Aorta (tissue), 5 donors: ENCODE data around the gene FAM118B. TPM values are rescaled to one million over a fixed set of nuclear protein-coding genes. Genes with fewer than 3 reads are reported as not detected.
A peak's percentile ranks its signal among the peaks of the same experiment; 100 is the strongest.

ENCODE experiments used
- ATAC-seq: fragments of 200-7000 bp; cut with Tn5 transposase; one replicate; pipeline ENCODE4 v1.9.1; 2022; ENCODE audit warnings: moderate library complexity; ENCODE audit not compliant: low FRiP score
- DNase-seq, 2 donors: peaks; one replicate each; pipeline ENCODE4 v3.0.0-alpha.2; 2020
- H3K27ac ChIP-seq, 2 donors: one replicate each; pipeline ENCODE4 v1.5.1; 2013; ENCODE audit warnings: low read length in 2 of 2, mild to moderate bottlenecking in 2 of 2, moderate library complexity in 2 of 2, control low read depth in 1 of 2, inconsistent platforms in 1 of 2, low read depth in 1 of 2
- H3K27me3 ChIP-seq, 2 donors: one replicate each; pipeline ENCODE4 v1.6.1; 2013; ENCODE audit warnings: control low read depth in 1 of 2, low read length in 1 of 2, mild to moderate bottlenecking in 1 of 2, moderate library complexity in 1 of 2; ENCODE audit not compliant: insufficient read depth in 2 of 2, control insufficient read depth in 1 of 2
- H3K36me3 ChIP-seq, 2 donors: one replicate each; pipeline ENCODE4 v1.6.1; 2013; ENCODE audit warnings: control low read depth in 1 of 2, low read length in 1 of 2, mild to moderate bottlenecking in 1 of 2; ENCODE audit not compliant: insufficient read depth in 2 of 2, control insufficient read depth in 1 of 2
- H3K4me1 ChIP-seq, 2 donors: one replicate each; pipeline ENCODE4 v1.6.1; 2013; ENCODE audit warnings: low read length in 2 of 2, control low read depth in 1 of 2, mild to moderate bottlenecking in 1 of 2, moderate library complexity in 1 of 2; ENCODE audit not compliant: insufficient read depth in 2 of 2, control insufficient read depth in 1 of 2
- H3K4me3 ChIP-seq, 2 donors: one replicate each; pipeline ENCODE4 v1.5.1; 2013; ENCODE audit warnings: low read length in 2 of 2, control low read depth in 1 of 2, mild to moderate bottlenecking in 1 of 2
- H3K9me3 ChIP-seq: one replicate; pipeline ENCODE4 v1.6.1; 2013; ENCODE audit warnings: mild to moderate bottlenecking, low read length; ENCODE audit not compliant: control insufficient read depth
- WGBS, 2 donors: extraction: QIAGEN DNeasy Blood & Tissue Kit; methylation state at CpG; one replicate each; pipeline ENCODE4 v1.1.7; 2013; 5-methylcytosine and 5-hydroxymethylcytosine counted together
- intact Hi-C, 2 donors: fragments of 100-400 bp; cut with DNase I; formaldehyde crosslinking; loops; one replicate each; pipeline versions ENCODE4 v1.14.2 to v1.15.0; 2022
- polyA plus RNA-seq, 2 donors: library from polyadenylated mRNA; stranded (reverse); fragments of 200-250 nt; gene quantifications; one replicate each; pipeline ENCODE4 v1.2.3, GENCODE V29; 2013
- total RNA-seq, 2 donors: library from RNA; stranded (reverse); fragmentation: NEBNext Ultra II Directional; extraction: Animal tissue kit (Norgen Biotek cat#: 25700); gene quantifications; one replicate each; pipeline ENCODE4 v1.2.1, GENCODE V29; 2021
- donor health status: healthy with polysubstance abuse.
- donor health status: Bipolar disorder and iron deficiency.
- donor health status: DM: no; HTN: no; CAD: no.
- donor health status: DM: no; HTN: no; CAD: no.
- donor health status: DM: yes; HTN: yes; CAD: no.

Gene FAM118B
- total and polyA plus RNA-seq, 4 donors: 11.9 to 21.9 (median 16.6) TPM

DNA sequence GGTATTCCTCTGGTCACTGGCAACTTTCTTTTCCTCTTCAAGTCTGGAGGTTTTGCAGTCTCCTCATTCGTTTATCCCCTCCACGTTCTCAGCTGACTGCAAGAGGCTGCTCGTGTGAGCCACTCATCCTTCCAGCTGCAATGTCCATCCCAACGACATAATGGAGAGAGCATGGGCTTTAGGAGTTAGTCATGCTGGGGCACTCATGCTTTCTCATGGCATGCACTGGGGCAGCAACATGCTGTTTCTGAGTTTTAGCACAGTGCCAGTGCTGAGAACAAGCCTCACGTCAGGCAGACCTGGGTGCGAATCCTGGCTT lies 99.4 kb downstream of the FAM118B start:
- Histone ChIP-seq H3K4me3 (no peak overlapping the region), H3K27ac (no peak overlapping the region), H3K9me3 (no peaks in the 10 kb centered on the region), H3K27me3 (no peaks in the 10 kb centered on the region), H3K36me3 (no peaks in the 10 kb centered on the region), H3K4me1 (no peaks in the 10 kb centered on the region)
- ATAC-seq (no peak), DNase-seq (peak in 1 of 2 donors; percentile 17)
- intact Hi-C loops: loop anchor here (1.0 to 10.0 kb wide), 4 partner anchors 36 to 170 kb away; no protein-coding TSS in a partner anchor
- 51 to 58% methylated on average over 6 of the region's 6 CpGs for WGBS, 2 donors

- WGBS, 2 donors: 93 to 96% methylated on average over 14 of the region's 14 CpGs
- no peak overlapping the region for H3K4me3 ChIP-seq
- no peak overlapping the region for H3K27ac ChIP-seq
- DNase-seq: peak in 1 of 2 donors; percentile 38
- no peaks in the 10 kb centered on the region for H3K9me3 ChIP-seq
- intact Hi-C loops: loop anchor here in 1 of 2 donors (2.0 to 10.0 kb wide), 3 partner anchors 36 to 169 kb away; no protein-coding TSS in a partner anchor
- H3K27me3 ChIP-seq: no peaks in the 10 kb centered on the region
- ATAC-seq: no peak
- no peaks in the 10 kb centered on the region for H3K36me3 ChIP-seq
- H3K4me1 ChIP-seq: no peaks in the 10 kb centered on the region
These were observed 100.1 kb downstream of the FAM118B start for GRCh38 chr11:126311401-126312291.

Other genes starting within 250 kb of the FAM118B start
- 10 to 100 TPM in 1 of 2 donors, 1 to 10 TPM in 1; 8.1 to 50.3 TPM for gene CDON, start 148.9 kb upstream of the FAM118B start, total RNA-seq
- gene CDON, start 148.9 kb upstream of the FAM118B start, polyA plus RNA-seq: under 1 TPM; 0.49 to 0.88 TPM
- gene RPUSD4, start 132 bp upstream of the FAM118B start, total RNA-seq: 10 to 100 TPM; 18.1 to 24.0 TPM
- gene RPUSD4, start 132 bp upstream of the FAM118B start, polyA plus RNA-seq: 10 to 100 TPM; 14.5 to 23.5 TPM
- gene SRPRA, start 57.1 kb downstream of the FAM118B start, total RNA-seq: 100 to 1,000 TPM; 103 to 104 TPM
- 10 to 100 TPM; 29.4 to 74.7 TPM for gene SRPRA, start 57.1 kb downstream of the FAM118B start, polyA plus RNA-seq
- 10 to 100 TPM; 19.9 to 25.4 TPM for gene FOXRED1, start 57.4 kb downstream of the FAM118B start, total RNA-seq
- 10 to 100 TPM in 1 of 2 donors, 1 to 10 TPM in 1; 9.6 to 26.5 TPM for gene FOXRED1, start 57.4 kb downstream of the FAM118B start, polyA plus RNA-seq
- 10 to 100 TPM in 1 of 2 donors, 1 to 10 TPM in 1; 9.5 to 17.3 TPM for gene TIRAP, start 71.3 kb downstream of the FAM118B start, total RNA-seq
- gene TIRAP, start 71.3 kb downstream of the FAM118B start, polyA plus RNA-seq: 10 to 100 TPM in 1 of 2 donors, 1 to 10 TPM in 1; 4.9 to 10.7 TPM
- 1 to 10 TPM; 9.0 to 9.9 TPM for gene DCPS, start 92.3 kb downstream of the FAM118B start, total RNA-seq
- 1 to 10 TPM; 7.9 to 9.6 TPM for gene DCPS, start 92.3 kb downstream of the FAM118B start, polyA plus RNA-seq
- 10 to 100 TPM; 26.5 to 36.3 TPM for gene ST3GAL4, start 143.9 kb downstream of the FAM118B start, total RNA-seq
- gene ST3GAL4, start 143.9 kb downstream of the FAM118B start, polyA plus RNA-seq: 10 to 100 TPM; 25.4 to 29.9 TPM